CD14-positive monocyte (primary cell): ENCODE data around the gene DPPA3. TPM values are rescaled to one million over a fixed set of nuclear protein-coding genes. Genes with fewer than 3 reads are reported as not detected.

Source experiments
- DNase-seq, 3 donors: peaks; one replicate each; pipeline ENCODE4 v3.0.0-alpha.2; 2011 to 2022
- H2AFZ ChIP-seq: 2 replicates; pipeline ENCODE4 v1.6.0; 2012; ENCODE audit warnings: mild to moderate bottlenecking, low read depth, low read length, inconsistent platforms; ENCODE audit not compliant: insufficient read depth, poor library complexity, severe bottlenecking
- H3K27ac ChIP-seq, 2 donors: 1 replicate in 1 of 2; 2 replicates in 1 of 2; pipeline ENCODE4 v1.5.1; 2012 to 2013; ENCODE audit warnings: low read length in 2 of 2, control low read depth in 1 of 2, inconsistent platforms in 1 of 2, low read depth in 1 of 2, mild to moderate bottlenecking in 1 of 2
- H3K27me3 ChIP-seq, 2 donors: one replicate each; pipeline versions ENCODE4 v1.6.0 to v1.6.1; 2011 to 2013; ENCODE audit warnings: low read length in 2 of 2; ENCODE audit not compliant: control insufficient read depth in 2 of 2, insufficient read depth in 2 of 2
- H3K36me3 ChIP-seq, 2 donors: replicated peaks in 1 of 2; 1 replicate in 1 of 2; 2 replicates in 1 of 2; pipeline versions ENCODE4 v1.5.1 to v1.6.1; 2012 to 2013; ENCODE audit warnings: low read length in 2 of 2, control low read depth in 1 of 2, inconsistent platforms in 1 of 2, mild to moderate bottlenecking in 1 of 2; ENCODE audit not compliant: insufficient read depth in 2 of 2, control insufficient read depth in 1 of 2
- H3K4me1 ChIP-seq, 2 donors: 1 replicate in 1 of 2; 2 replicates in 1 of 2; pipeline versions ENCODE4 v1.5.1 to v1.6.1; 2012 to 2013; ENCODE audit warnings: low read length in 2 of 2, control low read depth in 1 of 2, inconsistent platforms in 1 of 2, mild to moderate bottlenecking in 1 of 2, moderate library complexity in 1 of 2; ENCODE audit not compliant: insufficient read depth in 2 of 2, control insufficient read depth in 1 of 2
- H3K4me2 ChIP-seq: replicated peaks from 2 replicates; pipeline ENCODE3; 2012; ENCODE audit warnings: low read length, moderate library complexity, mild to moderate bottlenecking; ENCODE audit not compliant: poor library complexity, severe bottlenecking; ENCODE audit errors: extremely low read depth
- H3K4me3 ChIP-seq, 3 experiments: fragments of 200-600 bp in 1 of 3; sonication (generic) in 1 of 3; replicated peaks in 1 of 3; 1 replicate in 2 of 3; 2 replicates in 1 of 3; pipeline ENCODE4 v1.5.1; 2011 to 2013; ENCODE audit warnings: low read length in 3 of 3, mild to moderate bottlenecking in 3 of 3, control low read depth in 2 of 3, low read depth in 2 of 3, inconsistent platforms in 1 of 3, moderate library complexity in 1 of 3
- H3K79me2 ChIP-seq: 2 replicates; pipeline ENCODE4 v1.6.0; 2012; ENCODE audit warnings: mild to moderate bottlenecking, control low read depth, inconsistent platforms, low read length, moderate library complexity; ENCODE audit not compliant: insufficient read depth
- H3K9ac ChIP-seq: 2 replicates; pipeline ENCODE4 v1.6.0; 2017; ENCODE audit warnings: low read length, mild to moderate bottlenecking; ENCODE audit not compliant: insufficient read depth, poor library complexity, severe bottlenecking
- H3K9me3 ChIP-seq, 2 donors: replicated peaks in 1 of 2; 1 replicate in 1 of 2; 2 replicates in 1 of 2; pipeline versions ENCODE4 v1.5.1 to v1.6.1; 2012 to 2013; ENCODE audit warnings: low read length in 2 of 2, control low read depth in 1 of 2; ENCODE audit not compliant: control insufficient read depth in 1 of 2, insufficient read depth in 1 of 2
- H4K20me1 ChIP-seq: 2 replicates; pipeline ENCODE4 v1.6.0; 2012; ENCODE audit warnings: mild to moderate bottlenecking, low read length, control low read depth, moderate library complexity; ENCODE audit not compliant: insufficient read depth
- H3K27ac Mint-ChIP-seq, 7 donors: one replicate each; pipeline ENCODE4 v1.8.0; 2020; ENCODE audit warnings: mild to moderate bottlenecking in 7 of 7, mixed read lengths in 7 of 7, moderate library complexity in 6 of 7, inconsistent platforms in 2 of 7
- H3K27me3 Mint-ChIP-seq, 3 donors: one replicate each; pipeline ENCODE4 v1.8.0; 2021 to 2022; ENCODE audit warnings: low read depth in 3 of 3, mild to moderate bottlenecking in 3 of 3, mixed read lengths in 3 of 3, moderate library complexity in 3 of 3, inconsistent platforms in 1 of 3
- H3K36me3 Mint-ChIP-seq, 2 donors: one replicate each; pipeline ENCODE4 v1.8.0; 2020; ENCODE audit warnings: mixed read lengths in 2 of 2, inconsistent platforms in 1 of 2, mild to moderate bottlenecking in 1 of 2
- H3K4me1 Mint-ChIP-seq: one replicate; pipeline ENCODE4 v1.8.0; 2020; ENCODE audit warnings: mild to moderate bottlenecking, mixed read lengths
- H3K4me3 Mint-ChIP-seq, 2 donors: one replicate each; pipeline ENCODE4 v1.8.0; 2020; ENCODE audit warnings: mild to moderate bottlenecking in 2 of 2, mixed read lengths in 2 of 2, moderate library complexity in 1 of 2
- H3K9me3 Mint-ChIP-seq, 7 donors: one replicate each; pipeline ENCODE4 v1.8.0; 2020 to 2022; ENCODE audit warnings: mixed read lengths in 7 of 7, mild to moderate bottlenecking in 6 of 7, moderate library complexity in 6 of 7, inconsistent platforms in 2 of 7
- WGBS: methylation state at CpG from one replicate; pipeline ENCODE4 v1.1.5; 2013; ENCODE audit warnings: missing lambda C conversion rate; ENCODE audit not compliant: insufficient coverage; 5-methylcytosine and 5-hydroxymethylcytosine counted together
- intact Hi-C, 2 donors: fragments of 100-400 bp; cut with micrococcal nuclease; formaldehyde crosslinking; loops; one replicate each; pipeline versions ENCODE4 v1.15.0 to v1.15.1; 2023
- polyA plus RNA-seq, 3 donors: library from polyadenylated mRNA; depleted of rRNA in 1 of 3; unstranded in 2 of 3; stranded (reverse) in 1 of 3; fragments of 300-500 nt in 2 of 3; fragments of >200 nt in 1 of 3; fragmentation: Illumina TruSeq in 2 of 3; gene quantifications; 1 replicate in 2 of 3; 2 replicates in 1 of 3; pipeline ENCODE4 v1.2.3, GENCODE V29; 2012 to 2021
- TF ChIP-seq, protein P1 (sequence below): fragments of 200-600 bp; IDR thresholded peaks from one replicate; pipeline ENCODE4 v1.8.0; 2022; ENCODE audit warnings: antibody characterized with exemption, mild to moderate bottlenecking

Gene DPPA3
- polyA plus RNA-seq, 3 donors: not detected

DNA sequence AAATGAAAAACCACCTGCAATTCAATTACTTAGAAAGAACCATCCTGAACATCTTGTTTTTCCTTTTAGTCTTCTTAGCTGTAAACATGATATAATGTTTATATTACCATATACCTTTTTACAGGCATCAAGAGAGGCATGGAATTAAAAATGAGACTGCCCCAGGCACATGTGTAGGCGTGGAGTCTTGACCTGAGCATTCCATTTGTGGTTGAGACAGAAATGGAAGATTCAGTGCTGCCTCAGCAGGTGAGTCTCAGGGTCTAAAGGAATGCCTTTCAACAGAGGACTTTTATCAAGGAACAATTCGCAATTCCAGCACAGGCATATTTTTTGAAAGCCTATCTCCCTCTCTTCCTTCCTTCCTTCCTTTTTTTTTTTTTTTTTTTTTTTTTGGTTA is 45.8 kb downstream of the DPPA3 start:
- no peak overlapping the region for H3K9ac ChIP-seq
- no peaks in the 10 kb centered on the region for H3K27me3 ChIP-seq
- intact Hi-C loops: no loop called here
- H3K27ac Mint-ChIP-seq: no peak overlapping the region
- H3K9me3 Mint-ChIP-seq: no peaks in the 10 kb centered on the region
- no peaks in the 10 kb centered on the region for H3K79me2 ChIP-seq
- no peak overlapping the region for H3K4me3 Mint-ChIP-seq
- no peaks in the 10 kb centered on the region for H3K36me3 Mint-ChIP-seq
- H3K4me1 ChIP-seq: peaks cover 34 to 36% of the 10 kb centered on the region in 2 donors
- H3K4me1 Mint-ChIP-seq: peaks cover 46% of the 10 kb centered on the region
- no peaks in the 10 kb centered on the region for H3K9me3 ChIP-seq
- peaks cover 0 to 2% (median 0%) of the 10 kb centered on the region in 3 donors for H3K27me3 Mint-ChIP-seq
- 80% methylated on average over 1 of the region's 2 CpGs for WGBS
- TF ChIP-seq, protein P1, sequence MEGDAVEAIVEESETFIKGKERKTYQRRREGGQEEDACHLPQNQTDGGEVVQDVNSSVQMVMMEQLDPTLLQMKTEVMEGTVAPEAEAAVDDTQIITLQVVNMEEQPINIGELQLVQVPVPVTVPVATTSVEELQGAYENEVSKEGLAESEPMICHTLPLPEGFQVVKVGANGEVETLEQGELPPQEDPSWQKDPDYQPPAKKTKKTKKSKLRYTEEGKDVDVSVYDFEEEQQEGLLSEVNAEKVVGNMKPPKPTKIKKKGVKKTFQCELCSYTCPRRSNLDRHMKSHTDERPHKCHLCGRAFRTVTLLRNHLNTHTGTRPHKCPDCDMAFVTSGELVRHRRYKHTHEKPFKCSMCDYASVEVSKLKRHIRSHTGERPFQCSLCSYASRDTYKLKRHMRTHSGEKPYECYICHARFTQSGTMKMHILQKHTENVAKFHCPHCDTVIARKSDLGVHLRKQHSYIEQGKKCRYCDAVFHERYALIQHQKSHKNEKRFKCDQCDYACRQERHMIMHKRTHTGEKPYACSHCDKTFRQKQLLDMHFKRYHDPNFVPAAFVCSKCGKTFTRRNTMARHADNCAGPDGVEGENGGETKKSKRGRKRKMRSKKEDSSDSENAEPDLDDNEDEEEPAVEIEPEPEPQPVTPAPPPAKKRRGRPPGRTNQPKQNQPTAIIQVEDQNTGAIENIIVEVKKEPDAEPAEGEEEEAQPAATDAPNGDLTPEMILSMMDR: no peak
- no peak overlapping the region for H3K4me3 ChIP-seq
- H2AFZ ChIP-seq: no peak overlapping the region
- no peak overlapping the region for H3K27ac ChIP-seq
- H3K36me3 ChIP-seq: no peaks in the 10 kb centered on the region
- no peaks in the 10 kb centered on the region for H4K20me1 ChIP-seq
- no peak for DNase-seq
- H3K4me2 ChIP-seq: no peak overlapping the region

DNA sequence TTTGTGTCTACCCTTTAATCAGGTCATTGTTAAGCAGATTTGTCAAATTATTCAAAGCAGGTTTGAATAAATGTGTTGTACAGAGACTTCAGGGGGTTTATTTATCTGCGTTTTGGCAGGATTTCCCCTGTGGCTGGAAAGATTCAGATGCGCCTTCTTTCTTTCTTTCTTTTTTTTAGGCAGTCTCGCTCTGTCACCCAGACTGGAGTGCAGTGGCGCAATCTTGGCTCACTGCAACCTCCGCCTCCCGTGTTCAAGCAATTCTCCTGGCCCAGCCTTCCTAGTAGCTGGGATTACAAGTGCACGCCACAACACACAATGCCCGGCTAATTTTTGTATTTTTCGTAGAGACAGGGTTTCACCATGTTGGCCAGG is 47.5 kb downstream of the DPPA3 start:
- no peak overlapping the region for H3K9ac ChIP-seq
- Mint-ChIP-seq H3K36me3 (no peaks in the 10 kb centered on the region), H3K4me1 (peaks cover 31% of the 10 kb centered on the region), H3K27ac (peak overlapping the region in 3 of 7 donors; percentile 15 to 72 (median 40)), H3K9me3 (no peaks in the 10 kb centered on the region), H3K4me3 (peak overlapping the region in 1 of 2 donors; percentile 75), H3K27me3 (no peaks in the 10 kb centered on the region)
- intact Hi-C loops: no loop called here
- WGBS: 33% methylated on average over 8 of the region's 9 CpGs
- no peaks in the 10 kb centered on the region for H4K20me1 ChIP-seq
- H3K9me3 ChIP-seq: no peaks in the 10 kb centered on the region
- no peaks in the 10 kb centered on the region for H3K27me3 ChIP-seq
- no peaks in the 10 kb centered on the region for H3K79me2 ChIP-seq
- H3K4me2 ChIP-seq: peak overlapping the region; percentile 31
- no peaks in the 10 kb centered on the region for H3K36me3 ChIP-seq
- TF ChIP-seq, protein P1: no peak
- DNase-seq: no peak
- no peak overlapping the region for H3K4me3 ChIP-seq
- H3K4me1 ChIP-seq: peaks cover 19 to 20% of the 10 kb centered on the region in 2 donors
- no peak overlapping the region for H3K27ac ChIP-seq
- no peak overlapping the region for H2AFZ ChIP-seq

Other genes starting within 250 kb of the DPPA3 start
- 100 to 1,000 TPM; 119 to 130 (median 123) TPM for gene CD163, start 207.7 kb upstream of the DPPA3 start, polyA plus RNA-seq
- gene APOBEC1, start 45.5 kb upstream of the DPPA3 start, polyA plus RNA-seq: not detected
- not detected for gene GDF3, start 15.7 kb upstream of the DPPA3 start, polyA plus RNA-seq
- gene CLEC4C, start 35.9 kb downstream of the DPPA3 start, polyA plus RNA-seq: 1 to 10 TPM in 1 of 3 donors, under 1 TPM in 1, not detected in 1; 0.54 to 1.4 TPM
- not detected for gene NANOGNB, start 53.8 kb downstream of the DPPA3 start, polyA plus RNA-seq
- not detected for gene NANOG, start 78.0 kb downstream of the DPPA3 start, polyA plus RNA-seq
- 1 to 10 TPM in 1 of 3 donors, under 1 TPM in 2; 0.21 to 3.1 (median 0.29) TPM for gene SLC2A14, start 161.5 kb downstream of the DPPA3 start, polyA plus RNA-seq
- 1,000 to 10,000 TPM in 1 of 3 donors, 100 to 1,000 TPM in 2; 128 to 1,210 (median 179) TPM for gene SLC2A3, start 224.8 kb downstream of the DPPA3 start, polyA plus RNA-seq